IMR-90 (cell line): ENCODE results near the gene NTRK3. TPM values are rescaled to one million over a fixed set of nuclear protein-coding genes. Genes with fewer than 3 reads are reported as not detected.

Experiments used
- ATAC-seq: fragments of 200-7000 bp; cut with Tn5 transposase; 2 replicates; pipeline ENCODE4 v1.9.1; 2020; ENCODE audit warnings: low read depth, mild to moderate bottlenecking, moderate library complexity
- BruUV-seq: library from RNA; stranded (reverse); fragments of 400-500 nt; replicated peaks from 2 replicates; lab custom pipeline; 2021; lab: Mats Ljungman, UMichigan
- CTCF ChIA-PET: fragments of 300-600 bp; formaldehyde crosslinking; extraction: SDS; loops from one replicate; lab custom pipeline; 2021; ENCODE audit warnings: antibody characterized with exemption; lab: Yijun Ruan, JAX
- POLR2A ChIA-PET: fragments of 300-600 bp; sonication (Branson Sonifier 250); formaldehyde crosslinking; loops from one replicate; lab custom pipeline; 2022; ENCODE audit warnings: antibody characterized with exemption; ENCODE audit not compliant: unreplicated experiment; lab: Charles Lee
- DNase-seq: peaks from one replicate; pipeline ENCODE4 v3.0.0; 2013
- H2AFZ ChIP-seq: replicated peaks from 2 replicates; pipeline ENCODE3; 2013; ENCODE audit warnings: low read length, mild to moderate bottlenecking; ENCODE audit not compliant: poor library complexity
- H2AK5ac ChIP-seq: 2 replicates; pipeline ENCODE4 v1.6.1; 2013; ENCODE audit warnings: low read depth, low read length, inconsistent platforms
- H2AK9ac ChIP-seq: replicated peaks from 2 replicates; pipeline ENCODE3; 2013; ENCODE audit warnings: mild to moderate bottlenecking, low read depth, low read length, moderate library complexity; ENCODE audit not compliant: poor library complexity
- H2BK120ac ChIP-seq: 2 replicates; pipeline ENCODE4 v1.6.1; 2013; ENCODE audit warnings: low read depth, low read length, inconsistent platforms
- H2BK15ac ChIP-seq: 3 replicates; pipeline ENCODE4 v1.6.1; 2013; ENCODE audit warnings: low read depth, low read length, inconsistent platforms
- H2BK20ac ChIP-seq: 2 replicates; pipeline ENCODE4 v1.6.1; 2013; ENCODE audit warnings: low read depth, mild to moderate bottlenecking, inconsistent platforms, low read length, moderate library complexity
- H2BK5ac ChIP-seq: 2 replicates; pipeline ENCODE4 v1.6.1; 2013; ENCODE audit warnings: mild to moderate bottlenecking, low read depth, low read length, inconsistent platforms; ENCODE audit not compliant: poor library complexity, severe bottlenecking
- H3K14ac ChIP-seq: replicated peaks from 2 replicates; pipeline ENCODE4 v1.6.1; 2013; ENCODE audit warnings: low read depth, low read length, inconsistent platforms
- H3K18ac ChIP-seq: 2 replicates; pipeline ENCODE4 v1.6.1; 2013; ENCODE audit warnings: low read depth, low read length, control low read depth
- H3K23ac ChIP-seq: 2 replicates; pipeline ENCODE4 v1.6.1; 2013; ENCODE audit warnings: low read depth, low read length, inconsistent platforms
- H3K27ac ChIP-seq: 2 replicates; pipeline ENCODE4 v1.5.1; 2013; ENCODE audit warnings: mild to moderate bottlenecking, control low read depth, low read length; ENCODE audit not compliant: insufficient read depth
- H3K27me3 ChIP-seq: 2 replicates; pipeline ENCODE4 v1.6.1; 2013; ENCODE audit warnings: low read length; ENCODE audit not compliant: control insufficient read depth, insufficient read depth
- H3K36me3 ChIP-seq: 2 replicates; pipeline ENCODE4 v1.6.1; 2013; ENCODE audit warnings: low read length, mixed read lengths; ENCODE audit not compliant: control insufficient read depth, insufficient read depth
- H3K4ac ChIP-seq: 2 replicates; pipeline ENCODE4 v1.6.1; 2013; ENCODE audit warnings: low read depth, low read length, inconsistent platforms
- H3K4me1 ChIP-seq: 2 replicates; pipeline ENCODE4 v1.6.1; 2013; ENCODE audit warnings: low read length, mixed read lengths; ENCODE audit not compliant: control insufficient read depth, insufficient read depth
- H3K4me2 ChIP-seq: 2 replicates; pipeline ENCODE4 v1.6.1; 2013; ENCODE audit warnings: low read depth, mild to moderate bottlenecking, control low read depth, low read length, moderate library complexity
- H3K4me3 ChIP-seq: 2 replicates; pipeline ENCODE4 v1.5.1; 2013; ENCODE audit warnings: low read depth, mild to moderate bottlenecking, control low read depth, low read length, moderate library complexity; ENCODE audit not compliant: insufficient read depth
- H3K56ac ChIP-seq: 2 replicates; pipeline ENCODE4 v1.6.1; 2013; ENCODE audit warnings: low read length, inconsistent platforms; ENCODE audit not compliant: insufficient read depth; ENCODE audit errors: extremely low read depth
- H3K79me1 ChIP-seq, 2 experiments: 2 replicates each; pipeline ENCODE4 v1.6.1; 2013; ENCODE audit warnings: low read length in 2 of 2, inconsistent platforms in 1 of 2, low read depth in 1 of 2
- H3K9ac ChIP-seq: 2 replicates; pipeline ENCODE4 v1.6.1; 2013; ENCODE audit warnings: low read depth, low read length, control low read depth
- H3K9me1 ChIP-seq: 2 replicates; pipeline ENCODE4 v1.6.1; 2013; ENCODE audit warnings: low read length, inconsistent platforms; ENCODE audit not compliant: insufficient read depth
- H3K9me3 ChIP-seq: 2 replicates; pipeline ENCODE4 v1.6.1; 2013; ENCODE audit warnings: low read length; ENCODE audit not compliant: control insufficient read depth, insufficient read depth
- H4K20me1 ChIP-seq: 2 replicates; pipeline ENCODE4 v1.6.1; 2013; ENCODE audit warnings: low read length, inconsistent platforms; ENCODE audit not compliant: insufficient read depth
- H4K5ac ChIP-seq: 2 replicates; pipeline ENCODE4 v1.6.1; 2013; ENCODE audit warnings: mild to moderate bottlenecking, low read depth, low read length, control low read depth
- H4K8ac ChIP-seq, 2 experiments: 2 replicates each; pipeline ENCODE4 v1.6.1; 2013; ENCODE audit warnings: low read depth in 2 of 2, low read length in 2 of 2, control low read depth in 1 of 2, inconsistent platforms in 1 of 2
- H4K91ac ChIP-seq: 2 replicates; pipeline ENCODE4 v1.6.1; 2013; ENCODE audit warnings: low read depth, low read length, inconsistent platforms; ENCODE audit not compliant: insufficient read depth
- CHD1 ChIP-seq: IDR thresholded peaks from 2 replicates; pipeline ENCODE4 v1.6.1; 2012; ENCODE audit warnings: low read depth, low read length, improper control_type of control experiment
- FOS ChIP-seq: fragments of 150-350 bp; IDR thresholded peaks from 2 replicates; pipeline ENCODE4 v1.6.1; 2016; ENCODE audit warnings: low read depth, low read length
- MAZ ChIP-seq: IDR thresholded peaks from 2 replicates; pipeline ENCODE4 v1.6.1; 2012; ENCODE audit warnings: low read depth, mild to moderate bottlenecking, low read length, improper control_type of control experiment, moderate library complexity, borderline replicate concordance
- MXI1 ChIP-seq: IDR thresholded peaks from 2 replicates; pipeline ENCODE4 v1.6.1; 2012; ENCODE audit warnings: low read depth, mild to moderate bottlenecking, low read length, moderate library complexity, borderline replicate concordance
- NFE2L2 ChIP-seq: fragments of 150-350 bp; IDR thresholded peaks from 2 replicates; pipeline ENCODE4 v1.6.1; 2016; ENCODE audit warnings: low read depth, mild to moderate bottlenecking, low read length
- SMC3 ChIP-seq: fragments of 150-350 bp; IDR thresholded peaks from 2 replicates; pipeline ENCODE4 v1.6.1; 2016; ENCODE audit warnings: low read depth, mild to moderate bottlenecking, antibody characterized with exemption, low read length, moderate library complexity
- WGBS, 2 experiments: methylation state at CpG; one replicate each; pipeline versions ENCODE4 v1.1.5 to v1.1.7; 2013; ENCODE audit warnings: missing lambda C conversion rate in 2 of 2; ENCODE audit not compliant: insufficient read length in 1 of 2; ENCODE audit errors: extremely low coverage in 2 of 2; 5-methylcytosine and 5-hydroxymethylcytosine counted together
- dilution Hi-C: fragments of 300-500 bp; cut with HindIII; formaldehyde crosslinking; loops from one replicate; pipeline ENCODE4 v1.14.3; 2018; ENCODE audit warnings: low sequenced_read_pairs; ENCODE audit not compliant: unreplicated experiment
- in situ Hi-C: fragments of 300-500 bp; cut with MboI; formaldehyde crosslinking; loops from 3 replicates; pipeline ENCODE4 v1.14.3; 2019; ENCODE audit warnings: low sequenced_read_pairs, inconsistent platforms, mixed read lengths
- intact Hi-C: fragments of 100-400 bp; cut with micrococcal nuclease; formaldehyde crosslinking; loops from 2 replicates; pipeline ENCODE4 v1.10.0; 2022
- polyA plus RNA-seq, 3 experiments: library from polyadenylated mRNA; depleted of rRNA; stranded (reverse); fragments of >200 nt; gene quantifications; 2 replicates each; pipeline ENCODE4 v1.2.3, GENCODE V29; 2012; ENCODE audit warnings: low replicate concordance in 1 of 3
- total RNA-seq: library from RNA; depleted of rRNA; stranded (reverse); fragments of >200 nt; gene quantifications from 2 replicates; pipeline ENCODE4 v1.2.3, GENCODE V29; 2012

Gene NTRK3
- total and polyA plus RNA-seq, 2 of the 4 experiments (the other 2 are of a cell fraction): under 0.01 to 0.15 TPM

DNA sequence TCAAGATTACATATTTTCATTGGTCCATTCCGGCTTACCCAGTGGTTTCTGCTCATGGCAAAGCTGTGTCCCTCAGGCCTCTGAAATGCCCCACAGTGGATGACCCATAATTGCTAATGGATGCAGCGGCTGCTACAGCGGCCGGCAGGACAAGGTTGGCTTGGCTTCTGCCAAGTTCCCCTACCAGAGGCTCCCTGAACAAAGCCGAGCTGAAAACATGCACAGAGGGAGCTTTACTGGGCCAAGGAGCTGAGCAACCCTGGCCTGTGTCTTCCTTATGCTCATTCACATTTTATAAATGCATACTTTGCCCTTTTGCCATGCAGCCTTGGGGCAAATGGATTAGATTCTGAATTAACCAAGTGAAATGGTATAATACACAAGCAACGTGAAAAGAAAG lies 150.5 kb downstream of the NTRK3 start:
- H2AFZ ChIP-seq: no peak overlapping the region
- no peak overlapping the region for H3K14ac ChIP-seq
- no peak overlapping the region for H2BK120ac ChIP-seq
- dilution Hi-C loops: no loop called here
- peaks cover 29% of the 10 kb centered on the region for H3K9me3 ChIP-seq
- WGBS, 2 experiments: 17% methylated on average over 1 of the region's 6 CpGs; no CpG with 5 or more reads in 1 of the 2 experiments
- no peaks in the 10 kb centered on the region for H4K20me1 ChIP-seq
- H3K36me3 ChIP-seq: no peaks in the 10 kb centered on the region
- H3K27me3 ChIP-seq: no peaks in the 10 kb centered on the region
- H4K91ac ChIP-seq: no peak overlapping the region
- H3K56ac ChIP-seq: no peak overlapping the region
- no peak overlapping the region for H2AK9ac ChIP-seq
- no peak overlapping the region for H3K4ac ChIP-seq
- no peak overlapping the region for H3K9ac ChIP-seq
- TF ChIP-seq MAZ: no peak
- TF ChIP-seq SMC3: no peak
- TF ChIP-seq FOS: no peak
- no peak for TF ChIP-seq CHD1
- TF ChIP-seq NFE2L2: no peak
- no peak for TF ChIP-seq MXI1
- no peak overlapping the region for H2AK5ac ChIP-seq
- in situ Hi-C loops: no loop called here
- intact Hi-C loops: no loop called here
- no peaks in the 10 kb centered on the region for H3K9me1 ChIP-seq
- DNase-seq (no peak), ATAC-seq (no peak)
- H3K4me2 ChIP-seq: no peak overlapping the region
- no peak overlapping the region for H2BK5ac ChIP-seq
- no peak overlapping the region for H3K27ac ChIP-seq
- no peak overlapping the region for H3K18ac ChIP-seq
- H2BK20ac ChIP-seq: no peak overlapping the region
- ChIA-PET POLR2A (no interaction called here), CTCF (no interaction called here)
- no TSS peak for BruUV-seq
- no peaks in the 10 kb centered on the region for H3K4me1 ChIP-seq
- no peak overlapping the region for H4K8ac ChIP-seq
- no peaks in the 10 kb centered on the region for H3K79me1 ChIP-seq
- H4K5ac ChIP-seq: no peak overlapping the region
- no peak overlapping the region for H3K23ac ChIP-seq
- H3K4me3 ChIP-seq: no peak overlapping the region
- H2BK15ac ChIP-seq: no peak overlapping the region
